K562 (cell line): Measurements from ENCODE around the gene ZNF701. TPM values are rescaled to one million over a fixed set of nuclear protein-coding genes. Genes with fewer than 3 reads are reported as not detected.

ENCODE experiments used
- BDP1 ChIP-seq: IDR thresholded peaks from 3 replicates; pipeline ENCODE4 v1.6.1; 2011; ENCODE audit not compliant: insufficient read length, insufficient read depth
- CBFA2T3 ChIP-seq: fragments of 450-650 bp; IDR thresholded peaks from 2 replicates; pipeline ENCODE4 v1.6.1; 2017
- CREM ChIP-seq: IDR thresholded peaks from 2 replicates; pipeline ENCODE4 v1.6.1; 2014; ENCODE audit warnings: antibody characterized with exemption, low read depth
- NFATC3 ChIP-seq: fragments of 450-650 bp; IDR thresholded peaks from 2 replicates; pipeline ENCODE4 v1.6.1; 2017; ENCODE audit warnings: mild to moderate bottlenecking
- POLR2AphosphoS2 ChIP-seq: IDR thresholded peaks from 2 replicates; pipeline ENCODE4 v1.6.1; 2012; ENCODE audit warnings: low read length, improper control_type of control experiment
- RFX1 ChIP-seq: fragments of 450-650 bp; IDR thresholded peaks from 2 replicates; pipeline ENCODE4 v1.6.1; 2016; ENCODE audit warnings: mild to moderate bottlenecking, moderate library complexity
- SIN3A ChIP-seq, 2 experiments: fragments of 150-350 bp in 1 of 2; IDR thresholded peaks; 2 replicates each; pipeline ENCODE4 v1.6.1; 2011 to 2016; ENCODE audit warnings: borderline replicate concordance in 2 of 2, low read depth in 2 of 2, low read length in 2 of 2, mild to moderate bottlenecking in 2 of 2, moderate library complexity in 2 of 2; ENCODE audit not compliant: control insufficient read depth in 1 of 2
- SP1 ChIP-seq: sonication (generic); formaldehyde crosslinking; IDR thresholded peaks from 2 replicates; pipeline ENCODE4 v1.8.1; 2022; ENCODE audit warnings: mild to moderate bottlenecking, missing genetic modification reagents
- ZBTB40 ChIP-seq, 2 experiments: fragments of 450-650 bp in 1 of 2; sonication (generic) in 1 of 2; formaldehyde crosslinking in 1 of 2; IDR thresholded peaks; 2 replicates each; pipeline versions ENCODE4 v1.7.1 to v1.9.0; 2016 to 2022; ENCODE audit warnings: inconsistent platforms in 1 of 2, mild to moderate bottlenecking in 1 of 2, missing genetic modification reagents in 1 of 2
- polyA plus RNA-seq, 8 experiments: library from polyadenylated mRNA; depleted of rRNA in 4 of 8; stranded (reverse) in 5 of 8; unstranded in 3 of 8; fragments of >200 nt; fragmentation: Nextera tagmentation in 2 of 8; fragmentation: Illumina TruSeq in 1 of 8; extraction: Ambion mirVana in 2 of 8; extraction: Trizol in 1 of 8; gene quantifications; 2 replicates each; pipeline versions ENCODE4 v1.2.1 to v1.2.3, GENCODE V29; 2011 to 2014; ENCODE audit warnings: inconsistent platforms in 1 of 8, missing spikeins in 1 of 8
- total RNA-seq, 7 experiments: library from RNA; depleted of rRNA in 6 of 7; stranded (reverse); fragments of >200 nt in 6 of 7; fragmentation: Illumina TruSeq in 2 of 7; extraction: Trizol in 2 of 7; gene quantifications; 2 replicates each; pipeline versions ENCODE4 v1.2.1 to v1.2.3, GENCODE V29; 2011 to 2021; ENCODE audit warnings: low replicate concordance in 1 of 7
- TF ChIP-seq, protein P1 (sequence below): fragments of 250-450 bp; sonication (Bioruptor Pico); IDR thresholded peaks from 2 replicates; pipeline ENCODE4 v1.9.0; 2021; ENCODE audit warnings: mild to moderate bottlenecking, inconsistent platforms
- TF ChIP-seq, protein P2 (sequence below), 2 experiments: fragments of 450-650 bp in 1 of 2; sonication (generic) in 1 of 2; formaldehyde crosslinking in 1 of 2; IDR thresholded peaks in 1 of 2; conservative IDR thresholded peaks in 1 of 2; 2 replicates each; pipeline versions ENCODE4 v1.6.1 to v1.8.1; 2016 to 2023; ENCODE audit warnings: mild to moderate bottlenecking in 2 of 2, moderate library complexity in 2 of 2, inconsistent platforms in 1 of 2, missing genetic modification reagents in 1 of 2

ZNF701 gene
- total and polyA plus RNA-seq, 9 of the 15 experiments (the other 6 are each of a cell fraction or from before 2014, with no cell fraction given) = 5.3 to 15.9 (median 10.1) TPM

DNA sequence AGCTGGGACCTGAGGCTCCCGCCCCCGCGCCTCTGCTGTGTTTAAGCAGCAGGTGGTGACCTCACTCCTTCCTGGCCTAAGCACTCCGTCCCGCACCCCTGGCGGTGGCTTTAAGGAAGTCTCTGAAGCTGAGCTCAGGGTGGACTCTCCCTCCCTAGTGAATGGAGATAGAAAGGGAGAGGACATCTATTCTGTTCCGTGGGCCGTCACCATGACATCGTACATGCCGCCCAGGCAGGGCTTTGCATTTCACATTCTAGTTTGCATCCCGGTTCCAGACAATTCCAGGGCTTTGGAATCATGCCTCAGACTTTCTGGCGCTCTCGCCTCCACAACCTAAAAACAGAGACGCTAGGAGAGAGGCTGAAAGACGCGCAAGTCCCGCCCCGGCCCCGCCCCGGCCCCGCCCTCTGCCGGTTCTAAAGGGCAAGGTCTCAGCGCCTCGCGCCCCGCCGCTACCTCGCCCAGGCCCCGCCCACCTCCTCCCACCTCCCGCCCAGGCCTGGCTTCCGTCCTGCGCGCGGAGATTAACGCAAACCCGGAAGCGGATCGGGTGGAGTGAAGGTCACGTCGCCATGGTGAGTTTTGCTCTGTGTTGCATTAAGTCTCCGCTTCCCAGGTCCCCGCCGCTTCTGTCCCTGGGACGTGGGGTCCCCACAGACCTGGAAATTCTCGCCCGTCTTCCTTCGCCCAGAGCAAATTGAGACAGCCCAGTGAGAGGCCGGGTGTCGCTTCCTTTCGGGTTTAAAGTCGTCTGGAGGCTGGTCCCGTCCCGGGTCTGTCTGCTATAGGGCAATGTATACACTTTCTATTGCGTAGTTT lies 42.7 kb upstream of the ZNF701 start, which contains the start of gene ZNF808 (continued):
- TF ChIP-seq ZBTB40 (IDR thresholded peaks at IDR 0.05) (peak; percentile 70), ZBTB40 (CRISPR knock-in tag; IDR thresholded peaks at IDR 0.05) (no peak), NFATC3 (no peak), RFX1 (peak; percentile 79), SP1 (peak; percentile 81), SIN3A (IDR thresholded peaks at IDR 0.05; ENCODE audit: borderline replicate concordance in 2 of 2, control insufficient read depth in 1 of 2, low read depth in 2 of 2, low read length in 2 of 2) (peak in 1 of 2 experiments; percentile 40; a peak in 1 of 4 replicates), BDP1 (no peak), CREM (peak; percentile 75; the same call in 1 of the 2 replicates), POLR2AphosphoS2 (peak; percentile 56; the same call in 1 of the 2 replicates), CBFA2T3 (no peak)
- TF ChIP-seq, protein P1, sequence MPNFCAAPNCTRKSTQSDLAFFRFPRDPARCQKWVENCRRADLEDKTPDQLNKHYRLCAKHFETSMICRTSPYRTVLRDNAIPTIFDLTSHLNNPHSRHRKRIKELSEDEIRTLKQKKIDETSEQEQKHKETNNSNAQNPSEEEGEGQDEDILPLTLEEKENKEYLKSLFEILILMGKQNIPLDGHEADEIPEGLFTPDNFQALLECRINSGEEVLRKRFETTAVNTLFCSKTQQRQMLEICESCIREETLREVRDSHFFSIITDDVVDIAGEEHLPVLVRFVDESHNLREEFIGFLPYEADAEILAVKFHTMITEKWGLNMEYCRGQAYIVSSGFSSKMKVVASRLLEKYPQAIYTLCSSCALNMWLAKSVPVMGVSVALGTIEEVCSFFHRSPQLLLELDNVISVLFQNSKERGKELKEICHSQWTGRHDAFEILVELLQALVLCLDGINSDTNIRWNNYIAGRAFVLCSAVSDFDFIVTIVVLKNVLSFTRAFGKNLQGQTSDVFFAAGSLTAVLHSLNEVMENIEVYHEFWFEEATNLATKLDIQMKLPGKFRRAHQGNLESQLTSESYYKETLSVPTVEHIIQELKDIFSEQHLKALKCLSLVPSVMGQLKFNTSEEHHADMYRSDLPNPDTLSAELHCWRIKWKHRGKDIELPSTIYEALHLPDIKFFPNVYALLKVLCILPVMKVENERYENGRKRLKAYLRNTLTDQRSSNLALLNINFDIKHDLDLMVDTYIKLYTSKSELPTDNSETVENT = no peak
- TF ChIP-seq, protein P2, sequence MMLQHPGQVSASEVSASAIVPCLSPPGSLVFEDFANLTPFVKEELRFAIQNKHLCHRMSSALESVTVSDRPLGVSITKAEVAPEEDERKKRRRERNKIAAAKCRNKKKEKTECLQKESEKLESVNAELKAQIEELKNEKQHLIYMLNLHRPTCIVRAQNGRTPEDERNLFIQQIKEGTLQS (IDR thresholded peaks at IDR 0.05) = peak; percentile 91
- TF ChIP-seq, protein P2 (CRISPR knock-in tag; conservative IDR thresholded peaks at IDR 0.05) = peak; percentile 92
